ENCODE results near the gene RAPGEF5. TPM values are rescaled to one million over a fixed set of nuclear protein-coding genes. Genes with fewer than 3 reads are reported as not detected.

RAPGEF5 gene
- total and polyA plus RNA-seq, 2 donors (not counting 3 experiments of a cell fraction or from before 2014, with no cell fraction given), result 10.0 to 43.2 TPM

DNA sequence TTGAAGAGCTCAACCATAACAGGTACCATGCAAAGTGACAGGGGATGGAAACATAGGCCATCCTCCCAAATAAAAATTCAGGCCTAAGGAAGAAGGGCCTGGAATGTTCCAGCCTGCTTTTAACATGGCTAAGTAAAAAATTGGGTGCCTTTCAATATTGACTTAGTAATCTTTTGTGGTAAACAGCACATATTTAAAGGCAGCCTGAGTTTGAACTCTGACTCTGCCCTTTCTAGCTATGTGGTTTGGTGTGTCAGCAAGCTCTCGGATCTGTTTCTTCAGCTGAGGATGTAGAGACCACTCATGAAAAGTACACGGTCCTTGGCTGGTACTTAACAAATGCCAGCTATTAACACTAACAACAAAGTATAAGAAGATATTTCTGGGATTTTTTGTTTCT is 219.5 kb downstream of the RAPGEF5 start:
- no peaks in the 10 kb centered on the region for H3K4me1 ChIP-seq (ENCODE audit: control insufficient read depth, extremely low read depth, insufficient read depth, low read length)
- no peaks in the 10 kb centered on the region for H4K20me1 ChIP-seq (replicated peaks; ENCODE audit: control insufficient read depth, extremely low read depth, insufficient read depth, low read length)
- H3K79me2 ChIP-seq (ENCODE audit: control insufficient read depth, insufficient read depth, low read length), result no peaks in the 10 kb centered on the region
- dilution Hi-C loops (cut with MboI; ENCODE audit: extremely low pct_ligation_motif_present, low sequenced_read_pairs) (no loop called here), intact Hi-C loops (cut with micrococcal nuclease) (no loop called here)
- no peak for FAIRE-seq
- DNase-seq (ENCODE audit: low read depth, low spot score), result no peak
- TF ChIP-seq GATA2 (IDR thresholded peaks at IDR 0.05; ENCODE audit: insufficient read depth, insufficient read length, low read depth, low read length), result no peak
- TF ChIP-seq JUN (IDR thresholded peaks at IDR 0.05; ENCODE audit: borderline replicate concordance, insufficient read depth, insufficient read length, low read depth), result no peak
- no peak for TF ChIP-seq MYC (IDR thresholded peaks at IDR 0.05; ENCODE audit: low read depth, low read length)
- TF ChIP-seq, protein P1, sequence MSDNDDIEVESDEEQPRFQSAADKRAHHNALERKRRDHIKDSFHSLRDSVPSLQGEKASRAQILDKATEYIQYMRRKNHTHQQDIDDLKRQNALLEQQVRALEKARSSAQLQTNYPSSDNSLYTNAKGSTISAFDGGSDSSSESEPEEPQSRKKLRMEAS (IDR thresholded peaks at IDR 0.05; ENCODE audit: insufficient read depth, insufficient read length), result no peak
- TF ChIP-seq FOS (IDR thresholded peaks at IDR 0.05; ENCODE audit: borderline replicate concordance, insufficient read depth, low read length), result no peak
- no peak for TF ChIP-seq EZH2 (IDR thresholded peaks at IDR 0.05; ENCODE audit: borderline replicate concordance, low read depth, low read length, severe bottlenecking)
- TF ChIP-seq POLR2AphosphoS5 (IDR thresholded peaks at IDR 0.05; ENCODE audit: insufficient read depth, low read depth, low read length), result no peak
- TF ChIP-seq POLR2A (IDR thresholded peaks at IDR 0.05; ENCODE audit: low read depth, low read length), result no peak
- TF ChIP-seq, protein P2, sequence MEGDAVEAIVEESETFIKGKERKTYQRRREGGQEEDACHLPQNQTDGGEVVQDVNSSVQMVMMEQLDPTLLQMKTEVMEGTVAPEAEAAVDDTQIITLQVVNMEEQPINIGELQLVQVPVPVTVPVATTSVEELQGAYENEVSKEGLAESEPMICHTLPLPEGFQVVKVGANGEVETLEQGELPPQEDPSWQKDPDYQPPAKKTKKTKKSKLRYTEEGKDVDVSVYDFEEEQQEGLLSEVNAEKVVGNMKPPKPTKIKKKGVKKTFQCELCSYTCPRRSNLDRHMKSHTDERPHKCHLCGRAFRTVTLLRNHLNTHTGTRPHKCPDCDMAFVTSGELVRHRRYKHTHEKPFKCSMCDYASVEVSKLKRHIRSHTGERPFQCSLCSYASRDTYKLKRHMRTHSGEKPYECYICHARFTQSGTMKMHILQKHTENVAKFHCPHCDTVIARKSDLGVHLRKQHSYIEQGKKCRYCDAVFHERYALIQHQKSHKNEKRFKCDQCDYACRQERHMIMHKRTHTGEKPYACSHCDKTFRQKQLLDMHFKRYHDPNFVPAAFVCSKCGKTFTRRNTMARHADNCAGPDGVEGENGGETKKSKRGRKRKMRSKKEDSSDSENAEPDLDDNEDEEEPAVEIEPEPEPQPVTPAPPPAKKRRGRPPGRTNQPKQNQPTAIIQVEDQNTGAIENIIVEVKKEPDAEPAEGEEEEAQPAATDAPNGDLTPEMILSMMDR (IDR thresholded peaks at IDR 0.05; ENCODE audit: extremely low read depth in 1 of 2, insufficient read depth in 1 of 2, low read depth in 1 of 2, low read length in 2 of 2), result no peak
- H3K9ac ChIP-seq (replicated peaks; ENCODE audit: extremely low read depth, insufficient read depth, low read length), result no peak overlapping the region
- H3K4me2 ChIP-seq (ENCODE audit: insufficient read depth, low read length), result no peak overlapping the region
- no peaks in the 10 kb centered on the region for H3K9me3 ChIP-seq (replicated peaks; ENCODE audit: control insufficient read depth, insufficient read depth, low read length)
- H3K9me1 ChIP-seq (replicated peaks; ENCODE audit: control insufficient read depth, extremely low read depth, insufficient read depth, low read length), result no peaks in the 10 kb centered on the region
- H3K27me3 ChIP-seq (ENCODE audit: control insufficient read depth in 2 of 2, insufficient read depth in 2 of 2, low read length in 2 of 2), result no peaks in the 10 kb centered on the region
- peaks cover 6 to 20% of the 10 kb centered on the region in 2 experiments for H3K36me3 ChIP-seq (ENCODE audit: control insufficient read depth in 2 of 2, extremely low read depth in 1 of 2, insufficient read depth in 2 of 2, low read length in 2 of 2)
- BruUV-seq (replicated peaks), result no TSS peak
- no peak overlapping the region for H3K27ac ChIP-seq (ENCODE audit: insufficient read depth, low read depth, low read length)
- H2AFZ ChIP-seq (ENCODE audit: low read depth, low read length), result no peak overlapping the region
- ChIA-PET CTCF (interaction anchor here (1.3 to 1.4 kb wide), 2 partner anchors 9 to 28 kb away, joined by 3 to 6 read pairs; no protein-coding TSS in a partner anchor), POLR2A (interaction anchor here (0.8 kb wide), 1 partner anchor 10 kb away, joined by 4 read pairs; no protein-coding TSS in a partner anchor)
- H3K4me3 ChIP-seq (replicated peaks in 1 of 3; ENCODE audit: insufficient read depth in 1 of 3, low read depth in 1 of 3, low read length in 3 of 3), result no peak overlapping the region

Data from endothelial cell of umbilical vein (primary cell).